GM08714 (cell line): Measurements from ENCODE around the gene P3H4.

Experiments used
- H3K4me3 ChIP-seq: fragments of 200-500 bp; sonication (Bioruptor generic); 2 replicates; pipeline ENCODE4 v1.5.1; 2014; ENCODE audit warnings: mild to moderate bottlenecking, low read length, inconsistent platforms
- ZNF274 ChIP-seq: IDR thresholded peaks from 2 replicates; pipeline ENCODE4 v1.6.1; 2012; ENCODE audit warnings: mild to moderate bottlenecking, low read depth, low read length

Gene P3H4

GRCh38 chr17:41806685-41807445 lies 4.9 kb downstream of the P3H4 start:
- H3K4me3 ChIP-seq: no peak overlapping the region
- no peak for TF ChIP-seq ZNF274

GRCh38 chr17:41803049-41804020 lies 8.4 kb downstream of the P3H4 start:
- no peak overlapping the region for H3K4me3 ChIP-seq
- no peak for TF ChIP-seq ZNF274

- H3K4me3 ChIP-seq: no peak overlapping the region
- no peak for TF ChIP-seq ZNF274
These were observed 10.1 kb downstream of the P3H4 start for GRCh38 chr17:41801374-41802271.

- H3K4me3 ChIP-seq: no peak overlapping the region
- no peak for TF ChIP-seq ZNF274
These were observed 11.0 kb downstream of the P3H4 start for GRCh38 chr17:41800601-41801373.

- no peak overlapping the region for H3K4me3 ChIP-seq
- TF ChIP-seq ZNF274: no peak
These were observed 12.4 kb downstream of the P3H4 start for GRCh38 chr17:41799366-41799765.

- H3K4me3 ChIP-seq: no peak overlapping the region
- no peak for TF ChIP-seq ZNF274
These were observed 14.4 kb downstream of the P3H4 start for GRCh38 chr17:41797377-41797776.

GRCh38 chr17:41796121-41796895 lies 15.4 kb downstream of the P3H4 start:
- TF ChIP-seq ZNF274: no peak
- no peak overlapping the region for H3K4me3 ChIP-seq

GRCh38 chr17:41794540-41794975 lies 17.2 kb downstream of the P3H4 start:
- TF ChIP-seq ZNF274: no peak
- no peak overlapping the region for H3K4me3 ChIP-seq

GRCh38 chr17:41793784-41794539 lies 17.8 kb downstream of the P3H4 start:
- H3K4me3 ChIP-seq: no peak overlapping the region
- TF ChIP-seq ZNF274: no peak

- no peak for TF ChIP-seq ZNF274
These were observed 18.6 kb downstream of the P3H4 start for GRCh38 chr17:41792845-41793783.

GRCh38 chr17:41787021-41787418 lies 24.7 kb downstream of the P3H4 start:
- no peak for TF ChIP-seq ZNF274
- no peak overlapping the region for H3K4me3 ChIP-seq

More at GRCh38 chr17:41792845-41793783, 18.6 kb downstream of the P3H4 start:
- H3K4me3 ChIP-seq: no peak overlapping the region
